GM21528 (cell line): ENCODE results near the gene YBX1.

Experiments used
- ATAC-seq: cut with Tn5 transposase; IDR thresholded peaks from one replicate; pipeline ENCODE4 v1.9.1; 2021; ENCODE audit warnings: mild to moderate bottlenecking, moderate library complexity; ENCODE audit not compliant: unreplicated experiment, low FRiP score

Gene YBX1

DNA sequence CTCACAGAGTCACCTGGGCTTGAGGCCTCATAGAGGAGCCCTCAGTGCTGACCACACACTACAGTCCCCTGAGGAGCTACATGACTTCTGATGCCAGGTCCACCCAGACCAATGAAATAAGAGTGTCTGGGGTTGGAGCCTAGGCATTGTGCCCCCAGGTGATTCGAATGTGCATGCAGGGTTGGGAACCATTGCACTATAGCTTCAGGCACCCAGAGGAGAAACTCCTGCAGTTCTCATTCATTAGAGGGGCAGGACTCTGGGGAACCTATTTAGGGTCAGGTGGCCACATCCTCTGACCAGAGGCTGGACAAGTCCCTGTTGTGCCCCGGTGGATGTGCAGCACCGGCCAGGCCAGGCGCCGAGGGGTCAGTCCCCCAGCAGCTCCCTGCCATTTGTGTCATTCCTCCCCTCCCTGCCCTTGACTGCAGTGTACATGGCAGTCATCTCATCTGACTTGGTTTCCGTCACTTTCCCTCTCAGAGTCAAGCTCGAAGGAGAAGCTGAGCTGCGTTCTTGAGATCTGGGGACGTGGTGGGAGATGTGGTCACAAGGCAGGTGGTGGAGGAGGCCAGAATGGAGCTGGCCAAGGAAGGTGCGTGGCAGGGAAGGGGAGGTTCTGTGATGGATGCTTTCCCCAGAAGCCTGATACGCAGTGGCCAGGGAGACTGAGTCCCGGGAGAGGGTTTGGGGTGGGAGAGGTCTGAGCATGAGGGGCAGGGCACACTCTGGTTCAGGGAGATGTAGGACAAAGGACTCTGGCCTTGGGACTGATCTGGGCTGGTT lies 51.4 kb downstream of the YBX1 start:
- ATAC-seq = no peak

DNA sequence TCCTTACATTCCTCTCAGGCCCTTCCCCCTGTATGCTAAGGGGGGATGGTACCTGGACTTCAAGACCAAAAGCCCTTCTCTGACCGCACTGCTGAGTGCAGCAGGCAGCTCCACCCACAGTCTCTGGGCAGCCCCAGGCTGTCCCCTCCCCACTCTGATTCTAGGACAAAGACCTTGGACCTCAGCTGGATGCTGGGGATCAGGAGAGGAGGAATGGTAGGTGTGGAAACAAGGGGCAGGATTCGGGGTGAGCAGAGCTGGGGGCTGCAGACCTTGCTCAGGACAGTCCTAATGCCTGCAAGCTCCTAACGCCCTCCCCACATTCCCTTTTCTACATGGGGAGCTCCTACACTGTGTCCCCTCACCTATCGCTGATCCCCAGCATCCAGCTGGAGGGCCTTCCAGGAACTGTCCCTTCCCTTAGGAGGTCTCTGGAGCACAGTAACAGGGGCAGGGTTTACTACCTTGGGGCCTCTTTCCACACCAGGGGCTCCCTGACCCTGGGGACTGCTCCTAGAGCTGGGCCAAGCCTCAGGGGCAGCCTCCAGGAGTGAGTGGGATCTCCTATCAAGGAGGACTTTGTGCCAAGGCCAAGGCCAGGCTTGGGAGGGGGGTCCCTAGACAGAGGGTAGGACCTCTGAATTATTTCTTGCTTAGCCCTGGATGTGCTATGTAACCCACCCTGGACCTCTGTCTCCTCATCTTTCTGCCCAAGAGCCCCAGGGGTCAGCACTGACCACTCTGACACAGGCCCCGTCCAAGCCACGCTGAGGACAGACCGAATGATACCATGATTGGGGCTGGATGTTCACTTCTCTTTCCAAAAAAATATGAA lies 52.2 kb downstream of the YBX1 start:
- no peak for ATAC-seq

- no peak for ATAC-seq
Measured at GRCh38 chr1:42735056-42735455, 52.8 kb downstream of the YBX1 start.

DNA sequence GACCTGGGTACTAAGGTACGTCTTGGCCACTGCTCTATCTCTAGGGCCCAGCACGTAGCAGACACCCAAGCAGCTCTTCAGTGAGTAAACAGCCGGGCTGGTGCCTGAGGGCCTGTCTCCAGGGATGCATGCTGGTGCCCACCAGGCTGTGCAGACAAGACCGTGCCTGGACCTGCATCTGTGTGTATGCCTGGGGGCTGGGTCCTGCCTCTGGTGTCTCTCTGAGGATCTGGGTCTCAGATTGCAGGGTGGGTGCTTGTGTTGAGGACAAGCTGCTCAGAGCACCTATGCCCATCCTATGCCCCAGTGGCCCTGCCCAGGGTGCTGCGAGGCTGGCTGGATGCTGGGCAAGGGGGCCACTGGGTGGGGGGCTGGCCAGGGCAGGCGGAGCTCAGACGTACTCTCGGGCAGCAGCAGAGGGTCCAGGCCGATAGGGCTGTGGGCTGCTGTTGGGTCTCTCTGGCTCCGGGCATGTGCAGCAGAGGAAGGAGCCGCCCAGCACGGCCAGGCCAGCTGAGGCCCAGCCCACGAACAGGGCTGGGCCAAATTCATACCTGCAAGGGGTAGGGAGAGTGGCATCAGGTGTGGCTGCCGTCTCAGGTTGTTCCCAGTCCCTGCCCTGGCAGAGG lies 53.4 kb downstream of the YBX1 start:
- no peak for ATAC-seq

GRCh38 chr1:42736152-42736551 lies 53.9 kb downstream of the YBX1 start:
- ATAC-seq = no peak

- ATAC-seq = no peak
Measured at GRCh38 chr1:42736571-42737200, 54.5 kb downstream of the YBX1 start.

DNA sequence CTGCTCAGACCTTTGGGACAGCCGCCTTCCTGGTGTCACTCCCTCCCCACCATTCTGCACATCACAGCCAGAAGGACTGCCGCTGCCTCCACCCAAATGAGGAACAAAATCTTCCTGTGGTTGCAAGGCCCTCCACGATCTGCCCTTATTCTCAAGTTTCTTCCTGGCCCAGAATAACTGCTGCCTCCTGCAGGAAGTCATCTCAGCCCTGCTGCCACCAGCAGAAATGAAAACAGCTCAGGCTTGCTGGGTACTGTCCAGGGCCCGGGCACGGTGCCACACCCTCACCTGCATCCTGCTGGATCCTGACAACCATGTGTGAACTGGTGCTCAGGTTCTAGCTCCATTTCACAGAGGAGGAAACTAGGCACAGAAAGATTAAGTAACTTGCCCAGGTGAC lies 55.0 kb downstream of the YBX1 start:
- ATAC-seq = no peak

GRCh38 chr1:42737986-42738677 lies 55.9 kb downstream of the YBX1 start:
- ATAC-seq = no peak

- ATAC-seq = no peak
Measured at GRCh38 chr1:42738678-42739226, 56.5 kb downstream of the YBX1 start.

- no peak for ATAC-seq
Measured at GRCh38 chr1:42739753-42740700, 57.8 kb downstream of the YBX1 start, which contains the start of gene CLDN19. Gene CLDN19 (minus strand): TSS chr1:42740236. CDS start chr1:42740063, 173 bp downstream.

- ATAC-seq = no peak
Measured at GRCh38 chr1:42740851-42741580, 58.8 kb downstream of the YBX1 start.

DNA sequence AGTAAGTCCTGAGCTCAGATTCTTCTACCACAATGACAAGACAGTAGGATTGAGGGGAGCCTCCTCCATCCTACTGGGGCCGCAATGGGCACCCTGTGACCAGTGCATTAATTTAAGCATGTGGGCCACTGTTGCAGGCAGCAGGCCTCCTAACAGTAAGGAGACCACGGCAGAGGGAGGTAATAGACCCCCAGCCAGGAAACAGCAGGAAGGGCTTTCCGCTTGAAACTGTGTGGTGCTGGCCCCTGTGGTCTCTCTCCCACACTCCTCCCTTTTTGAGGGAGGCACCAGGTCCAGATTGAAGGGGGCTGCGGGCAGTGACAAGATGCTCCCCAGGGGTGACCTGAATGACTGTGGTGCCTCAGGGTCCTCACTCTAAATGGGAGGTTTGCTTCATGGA lies 59.5 kb downstream of the YBX1 start:
- no peak for ATAC-seq

GRCh38 chr1:42742141-42742540 lies 59.9 kb downstream of the YBX1 start:
- ATAC-seq = no peak

DNA sequence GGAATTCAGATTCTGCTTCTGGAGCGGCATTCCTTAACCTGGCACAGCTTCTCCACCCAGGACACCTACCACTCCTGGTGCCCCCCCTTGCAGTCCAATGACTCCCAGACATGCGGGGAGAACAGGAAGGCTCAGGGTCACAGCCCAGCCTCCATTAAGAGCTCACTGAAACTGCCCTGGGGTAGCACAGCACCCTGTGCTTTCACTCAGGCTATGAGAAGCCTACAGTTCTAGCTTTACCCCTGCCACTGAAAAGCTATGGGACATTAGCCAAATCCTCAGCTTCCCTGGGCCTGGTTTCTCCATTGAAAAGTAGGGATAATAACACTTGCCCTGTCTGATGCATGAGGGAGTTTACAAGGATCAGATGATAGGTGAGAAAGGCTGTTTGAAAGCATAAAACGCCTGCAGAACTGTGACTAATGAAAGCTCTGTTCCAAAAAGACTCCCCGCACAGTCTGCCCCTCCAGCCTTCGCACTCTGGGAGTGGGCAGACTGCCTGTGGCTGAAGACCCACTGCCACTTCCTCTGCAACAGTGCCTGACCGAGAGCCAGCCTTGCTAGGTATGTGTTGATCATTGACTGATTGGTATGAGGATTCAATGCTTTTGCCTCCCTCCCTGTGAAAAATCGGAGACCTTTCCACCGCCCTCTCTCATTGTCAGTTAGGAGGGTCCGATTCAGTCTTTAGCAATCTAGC lies 60.5 kb downstream of the YBX1 start:
- no peak for ATAC-seq

DNA sequence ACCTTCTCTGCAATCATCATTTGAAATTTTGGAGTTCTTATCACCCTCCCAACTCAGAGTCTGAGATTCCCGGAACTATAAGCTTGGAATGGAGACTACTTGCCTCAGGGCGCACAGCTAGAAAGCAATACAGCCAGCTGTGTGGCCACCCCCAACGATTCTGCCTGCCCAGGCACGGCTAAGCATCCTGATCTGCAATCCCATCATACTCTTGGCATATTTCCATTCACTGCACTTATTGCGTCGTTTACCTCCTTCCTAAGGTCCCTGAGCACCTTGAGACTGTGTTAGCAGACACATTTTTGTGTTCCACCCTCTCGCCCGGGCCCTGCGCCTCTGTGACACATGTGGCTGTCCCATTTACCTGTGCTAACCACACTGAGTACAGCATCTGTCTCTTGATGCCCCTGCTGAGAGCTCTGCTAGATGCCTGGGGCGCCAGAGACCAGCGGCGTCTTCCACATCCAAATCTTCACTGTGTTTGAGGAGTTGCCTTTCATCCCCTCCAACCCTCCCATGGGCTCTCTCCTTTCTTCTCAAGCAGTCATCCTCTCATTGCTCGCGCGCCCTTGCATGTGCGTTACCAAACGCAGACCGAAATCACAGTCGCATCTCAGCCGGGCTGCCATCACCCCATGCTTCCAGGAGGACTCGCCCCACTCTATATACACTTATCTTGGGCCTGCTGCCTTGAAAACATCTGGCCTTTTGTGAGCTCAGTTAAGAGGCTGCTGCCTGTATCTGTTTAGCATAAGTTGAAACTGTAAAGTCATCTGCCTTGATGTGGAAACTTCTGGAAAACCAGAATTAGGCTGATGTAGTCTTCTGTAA lies 61.3 kb downstream of the YBX1 start:
- no peak for ATAC-seq

- ATAC-seq = no peak
Measured at GRCh38 chr1:42744148-42744413, 61.9 kb downstream of the YBX1 start.

- ATAC-seq = no peak
Measured at GRCh38 chr1:42745851-42746250, 63.6 kb downstream of the YBX1 start.
